Ovary (tissue), 9 donors: ENCODE data around the gene PMS2. TPM values are rescaled to one million over a fixed set of nuclear protein-coding genes. Genes with fewer than 3 reads are reported as not detected.

Experiments used
- DNase-seq, 5 donors: peaks; one replicate each; pipeline ENCODE4 v3.0.0-alpha.2; 2019 to 2020
- H3K27ac ChIP-seq, 2 donors: fragments of 200-600 bp; one replicate each; pipeline versions ENCODE4 v1.5.1 to v1.8.0; 2019 to 2022
- H3K27me3 ChIP-seq: fragments of 200-600 bp; one replicate; pipeline ENCODE4 v1.8.0; 2022
- H3K36me3 ChIP-seq: fragments of 200-600 bp; sonication (generic); one replicate; pipeline ENCODE4 v1.5.1; 2019
- H3K4me1 ChIP-seq: one replicate; pipeline ENCODE4 v1.8.1; 2013; ENCODE audit warnings: mild to moderate bottlenecking, moderate library complexity; ENCODE audit not compliant: insufficient read depth
- H3K4me3 ChIP-seq: fragments of 200-600 bp; sonication (generic); one replicate; pipeline ENCODE4 v1.5.1; 2017
- H3K9me3 ChIP-seq, 2 donors: fragments of 200-600 bp in 1 of 2; sonication (generic) in 1 of 2; one replicate each; pipeline versions ENCODE4 v1.5.1 to v1.8.1; 2013 to 2019; ENCODE audit warnings: mild to moderate bottlenecking in 1 of 2, moderate library complexity in 1 of 2
- EP300 ChIP-seq: sonication (generic); formaldehyde crosslinking; IDR thresholded peaks from one replicate; pipeline ENCODE4 v1.6.1; 2017; ENCODE audit warnings: antibody characterized with exemption
- POLR2A ChIP-seq: fragments of 450-650 bp; IDR thresholded peaks from one replicate; pipeline ENCODE4 v1.6.1; 2017; ENCODE audit warnings: antibody characterized with exemption, mild to moderate bottlenecking, moderate library complexity
- WGBS, 3 donors: extraction: QIAGEN DNeasy Blood & Tissue Kit in 1 of 3; methylation state at CpG; one replicate each; pipeline versions ENCODE4 v1.1.5 to v1.1.7; 2013 to 2017; 5-methylcytosine and 5-hydroxymethylcytosine counted together
- intact Hi-C, 4 donors: fragments of 100-400 bp; cut with DNase I; formaldehyde crosslinking; loops; one replicate each; pipeline versions ENCODE4 v1.11.0 to v1.15.1; 2022 to 2023
- polyA plus RNA-seq, 2 donors: library from polyadenylated mRNA; stranded (reverse); fragments of 200-250 nt in 1 of 2; fragments of 350-450 nt in 1 of 2; fragmentation: Illumina TruSeq in 1 of 2; extraction: RNeasy Lipid Tissue Mini Kit (QIAGEN cat#74804) in 1 of 2; gene quantifications; one replicate each; pipeline ENCODE4 v1.2.3, GENCODE V29; 2013 to 2014
- total RNA-seq, 7 donors: library from RNA; depleted of rRNA in 2 of 7; stranded (reverse); fragments of >200 nt in 2 of 7; fragmentation: NEBNext Ultra II Directional in 3 of 7; extraction: Animal tissue kit (Norgen Biotek cat#: 25700) in 3 of 7; gene quantifications; one replicate each; pipeline versions ENCODE4 v1.1.0 to v1.2.4, GENCODE V29; 2016 to 2023
- TF ChIP-seq, protein P1 (sequence below), 3 donors: fragments of 450-650 bp in 2 of 3; fragments of 200-600 bp in 1 of 3; IDR thresholded peaks; one replicate each; pipeline versions ENCODE4 v1.5.1 to v1.8.0; 2016 to 2022; ENCODE audit warnings: antibody characterized with exemption in 3 of 3, mild to moderate bottlenecking in 1 of 3
- donor health status: DM: no; HTN: no; CAD: no; lungs with moderate emphysema.
- donor health status: DM: no; HTN: no; CAD: no.
- donor health status: Bipolar disorder and iron deficiency.
- donor health status: DM: yes; HTN: yes; CAD: no.
- donor health status: DM: no; HTN: no; CAD: no.
- donor health status: DM: yes; HTN: yes; CAD: no.

Gene PMS2
- total and polyA plus RNA-seq, 9 donors = 5.2 to 15.9 (median 9.0) TPM

DNA sequence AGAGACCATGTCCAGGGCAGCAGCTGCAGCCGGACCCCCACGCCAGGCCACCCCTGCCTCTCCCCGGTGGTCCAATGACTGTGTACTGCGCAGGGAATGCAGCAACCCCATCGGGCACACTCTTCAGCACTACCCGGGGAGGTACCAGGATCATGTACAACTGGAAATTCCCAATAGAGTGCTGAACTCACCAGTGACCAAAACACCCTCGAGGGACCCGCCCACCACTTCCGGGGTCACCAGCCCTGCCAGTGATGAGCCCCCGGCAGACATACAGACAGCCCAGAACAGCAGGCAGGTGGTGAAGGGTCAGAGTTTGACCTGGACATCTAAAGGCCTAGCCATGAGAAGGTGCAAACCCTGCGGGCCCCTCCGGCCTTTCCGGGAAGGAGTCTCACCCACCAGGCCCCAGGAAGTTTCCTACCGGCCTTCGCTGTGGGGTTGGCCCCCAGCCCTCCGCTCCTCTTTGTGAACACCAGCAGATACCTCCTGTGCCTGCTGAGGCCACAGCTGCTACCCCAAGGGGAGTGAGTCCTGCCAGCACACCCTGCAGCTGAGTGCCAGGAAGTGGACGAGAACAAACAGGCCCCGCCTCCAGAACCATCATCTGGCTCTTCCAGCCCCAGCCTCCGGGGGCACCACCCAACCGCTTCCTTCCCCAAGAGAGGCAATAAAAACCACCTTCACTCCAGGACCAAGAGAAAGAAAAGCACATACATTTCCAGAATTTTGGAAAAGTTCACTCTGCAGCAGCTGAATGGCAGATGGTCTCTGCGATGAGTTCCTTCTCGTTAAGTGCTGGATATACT is 17.4 kb upstream of the PMS2 start:
- peak in 2 of 5 donors; percentile 31 to 41 for DNase-seq
- intact Hi-C loops = no loop called here
- 81 to 88% (median 84%) methylated on average over 22 of the region's 22 CpGs for WGBS, 3 donors
- TF ChIP-seq, protein P1, sequence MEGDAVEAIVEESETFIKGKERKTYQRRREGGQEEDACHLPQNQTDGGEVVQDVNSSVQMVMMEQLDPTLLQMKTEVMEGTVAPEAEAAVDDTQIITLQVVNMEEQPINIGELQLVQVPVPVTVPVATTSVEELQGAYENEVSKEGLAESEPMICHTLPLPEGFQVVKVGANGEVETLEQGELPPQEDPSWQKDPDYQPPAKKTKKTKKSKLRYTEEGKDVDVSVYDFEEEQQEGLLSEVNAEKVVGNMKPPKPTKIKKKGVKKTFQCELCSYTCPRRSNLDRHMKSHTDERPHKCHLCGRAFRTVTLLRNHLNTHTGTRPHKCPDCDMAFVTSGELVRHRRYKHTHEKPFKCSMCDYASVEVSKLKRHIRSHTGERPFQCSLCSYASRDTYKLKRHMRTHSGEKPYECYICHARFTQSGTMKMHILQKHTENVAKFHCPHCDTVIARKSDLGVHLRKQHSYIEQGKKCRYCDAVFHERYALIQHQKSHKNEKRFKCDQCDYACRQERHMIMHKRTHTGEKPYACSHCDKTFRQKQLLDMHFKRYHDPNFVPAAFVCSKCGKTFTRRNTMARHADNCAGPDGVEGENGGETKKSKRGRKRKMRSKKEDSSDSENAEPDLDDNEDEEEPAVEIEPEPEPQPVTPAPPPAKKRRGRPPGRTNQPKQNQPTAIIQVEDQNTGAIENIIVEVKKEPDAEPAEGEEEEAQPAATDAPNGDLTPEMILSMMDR (IDR thresholded peaks at IDR 0.05) = no peak
- TF ChIP-seq POLR2A (no peak), EP300 (no peak)
- Histone ChIP-seq H3K27ac (no peak overlapping the region), H3K9me3 (no peaks in the 10 kb centered on the region), H3K27me3 (no peaks in the 10 kb centered on the region), H3K4me1 (no peaks in the 10 kb centered on the region), H3K36me3 (no peaks in the 10 kb centered on the region), H3K4me3 (no peak overlapping the region)

DNA sequence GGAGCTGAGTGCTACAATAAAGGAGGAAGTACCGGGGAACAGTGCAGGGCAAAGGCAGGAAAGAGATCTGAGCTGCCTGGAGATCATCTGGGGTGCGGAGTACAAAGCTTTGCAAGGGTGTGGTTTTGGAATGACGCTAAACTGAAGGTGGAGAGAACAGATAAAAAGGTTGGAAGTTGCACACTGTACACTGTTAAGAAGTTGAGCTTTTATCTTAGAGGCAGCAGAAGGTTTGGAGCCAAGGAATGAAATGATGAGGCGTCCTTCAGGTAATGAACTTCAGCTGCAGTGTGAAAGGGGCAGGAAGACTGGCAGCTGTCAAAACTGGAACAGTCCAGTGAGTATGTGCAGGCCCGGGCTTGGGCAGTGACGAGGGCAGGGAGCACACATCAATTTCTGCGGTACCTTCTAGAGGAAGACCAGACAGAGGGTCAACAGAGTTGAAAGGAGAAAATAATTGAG is 15.2 kb upstream of the PMS2 start:
- Histone ChIP-seq H3K4me1 (no peaks in the 10 kb centered on the region), H3K27me3 (no peaks in the 10 kb centered on the region), H3K36me3 (no peaks in the 10 kb centered on the region), H3K4me3 (no peak overlapping the region), H3K9me3 (no peaks in the 10 kb centered on the region), H3K27ac (no peak overlapping the region)
- TF ChIP-seq POLR2A (no peak), EP300 (no peak)
- TF ChIP-seq, protein P1 (IDR thresholded peaks at IDR 0.05) = no peak
- intact Hi-C loops = no loop called here
- 90 to 95% (median 92%) methylated on average over 7 of the region's 7 CpGs for whole genome bisulfite sequencing, 3 donors
- no peak for DNase-seq

DNA sequence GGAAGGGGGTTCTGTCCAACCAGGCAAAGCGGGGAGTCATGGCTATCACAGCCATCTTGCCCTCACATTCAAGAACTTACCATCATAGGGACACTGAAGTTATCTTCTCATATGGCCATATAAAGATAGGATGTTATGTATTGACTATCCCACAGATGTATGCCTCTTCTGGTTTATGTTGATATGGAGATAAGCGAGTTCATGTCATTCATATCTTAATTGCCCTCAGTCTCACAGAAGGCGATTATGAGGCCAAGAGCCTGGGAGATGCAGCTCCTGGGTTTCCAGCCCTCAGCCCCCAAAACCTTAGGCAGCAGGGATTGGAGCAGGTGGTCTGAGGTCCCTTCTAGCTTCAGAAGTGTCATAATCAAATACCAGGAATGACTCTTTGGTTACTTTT is 13.9 kb upstream of the PMS2 start:
- DNase-seq = no peak
- no peaks in the 10 kb centered on the region for H3K4me1 ChIP-seq
- intact Hi-C loops = no loop called here
- H3K27ac ChIP-seq = no peak overlapping the region
- H3K27me3 ChIP-seq = no peaks in the 10 kb centered on the region
- TF ChIP-seq POLR2A (no peak), EP300 (no peak)
- TF ChIP-seq, protein P1 (IDR thresholded peaks at IDR 0.05) = no peak
- 85 to 88% (median 88%) methylated on average over 3 of the region's 3 CpGs for WGBS, 3 donors
- H3K36me3 ChIP-seq = no peaks in the 10 kb centered on the region
- H3K4me3 ChIP-seq = no peak overlapping the region
- no peaks in the 10 kb centered on the region for H3K9me3 ChIP-seq

DNA sequence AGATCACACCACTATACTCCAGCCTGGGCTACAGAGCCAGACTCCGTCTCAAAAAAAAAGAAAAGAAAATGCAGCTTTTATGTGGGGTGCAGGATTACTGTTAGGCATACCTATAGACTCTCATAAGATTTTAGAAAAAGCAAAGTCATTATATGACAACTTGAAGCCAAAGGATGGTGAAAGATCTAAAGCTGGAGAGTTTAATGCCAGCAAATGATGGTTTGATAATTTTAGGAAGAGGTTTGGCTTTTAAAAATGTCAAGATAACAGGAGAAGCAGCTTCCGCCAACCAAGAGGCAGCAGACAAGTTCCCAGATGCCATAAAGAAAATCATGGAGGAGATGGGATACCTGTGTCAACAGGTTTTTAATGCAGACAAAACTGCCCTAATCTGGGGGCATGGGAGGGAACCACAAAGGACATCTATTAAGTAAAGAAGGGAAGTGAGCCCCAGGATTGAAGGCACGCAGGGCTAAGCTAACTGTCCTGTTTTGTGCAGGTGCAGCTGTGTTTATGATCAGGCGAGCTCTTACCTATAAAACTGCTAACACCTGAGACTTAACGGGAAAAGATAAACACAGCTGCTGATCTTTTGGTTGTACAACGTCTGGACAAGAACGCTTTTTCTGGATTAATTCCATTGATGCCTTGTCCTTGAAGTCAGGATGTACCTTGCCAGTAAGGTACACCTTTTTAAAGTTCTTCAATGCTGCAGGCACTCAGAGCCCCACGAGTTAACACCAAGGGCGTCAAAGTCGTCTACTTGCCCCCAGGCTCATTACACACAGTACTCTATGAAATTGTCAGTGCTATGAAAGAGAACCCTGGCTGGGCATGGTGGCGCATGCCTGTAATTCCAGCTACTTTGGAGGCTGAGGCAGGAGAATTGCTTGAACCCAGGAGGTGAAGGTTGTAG is 11.8 kb upstream of the PMS2 start:
- 80 to 83% (median 83%) methylated on average over 11 of the region's 11 CpGs for WGBS, 3 donors
- H3K4me3 ChIP-seq = no peak overlapping the region
- no peak overlapping the region for H3K27ac ChIP-seq
- TF ChIP-seq POLR2A (no peak), EP300 (no peak)
- TF ChIP-seq, protein P1 (IDR thresholded peaks at IDR 0.05) = no peak
- peaks cover 3% of the 10 kb centered on the region for H3K4me1 ChIP-seq
- H3K27me3 ChIP-seq = no peaks in the 10 kb centered on the region
- no peak for DNase-seq
- H3K9me3 ChIP-seq = no peaks in the 10 kb centered on the region
- intact Hi-C loops = no loop called here
- H3K36me3 ChIP-seq = no peaks in the 10 kb centered on the region
